Heart right ventricle (tissue), 16 donors: ENCODE data around the gene PBLD. TPM values are rescaled to one million over a fixed set of nuclear protein-coding genes. Genes with fewer than 3 reads are reported as not detected.

ENCODE experiments used
- ATAC-seq, 8 donors: fragments of 200-7000 bp; cut with Tn5 transposase; one replicate each; pipeline ENCODE4 v1.9.1; 2020; ENCODE audit warnings: mild to moderate bottlenecking in 8 of 8, moderate library complexity in 8 of 8, moderate number of reproducible peaks in 1 of 8
- DNase-seq, 2 donors: peaks; one replicate each; pipeline ENCODE4 v3.0.0-alpha.2; 2020
- H3K27ac ChIP-seq, 10 donors: fragments of 200-600 bp; sonication (generic) in 2 of 10; one replicate each; pipeline versions ENCODE4 v1.5.0 to v1.8.0; 2020 to 2022; ENCODE audit warnings: mild to moderate bottlenecking in 3 of 10
- H3K27me3 ChIP-seq, 7 donors: fragments of 200-600 bp; one replicate each; pipeline ENCODE4 v1.8.0; 2021 to 2022; ENCODE audit warnings: mild to moderate bottlenecking in 2 of 7
- H3K36me3 ChIP-seq, 9 donors: fragments of 200-600 bp; sonication (generic) in 1 of 9; one replicate each; pipeline versions ENCODE4 v1.5.0 to v1.8.0; 2020 to 2022; ENCODE audit warnings: mild to moderate bottlenecking in 2 of 9
- H3K4me1 ChIP-seq, 9 donors: fragments of 200-600 bp; sonication (generic) in 1 of 9; one replicate each; pipeline versions ENCODE4 v1.5.0 to v1.8.0; 2020 to 2022; ENCODE audit warnings: mild to moderate bottlenecking in 4 of 9
- H3K4me3 ChIP-seq, 10 donors: fragments of 200-600 bp; sonication (generic) in 2 of 10; one replicate each; pipeline versions ENCODE4 v1.5.0 to v1.8.0; 2020 to 2022; ENCODE audit warnings: mild to moderate bottlenecking in 7 of 10, moderate library complexity in 2 of 10
- H3K9me3 ChIP-seq, 11 donors: fragments of 200-600 bp in 10 of 11; sonication (generic) in 2 of 11; one replicate each; pipeline versions ENCODE4 v1.5.0 to v1.8.0; 2013 to 2022; ENCODE audit warnings: mild to moderate bottlenecking in 2 of 11, control low read depth in 1 of 11, moderate library complexity in 1 of 11
- CTCF ChIP-seq, 9 donors: fragments of 200-600 bp; sonication (generic) in 2 of 9; IDR thresholded peaks; one replicate each; pipeline versions ENCODE4 v1.5.0 to v1.8.0; 2021 to 2022; ENCODE audit warnings: antibody characterized with exemption in 9 of 9, mild to moderate bottlenecking in 5 of 9, moderate library complexity in 1 of 9
- WGBS, 2 donors: extraction: QIAGEN DNeasy Blood & Tissue Kit; methylation state at CpG; one replicate each; pipeline ENCODE4 v1.1.7; 2013; ENCODE audit warnings: inconsistent platforms in 1 of 2; 5-methylcytosine and 5-hydroxymethylcytosine counted together
- intact Hi-C, 10 donors: fragments of 100-400 bp; cut with DNase I; formaldehyde crosslinking; loops; one replicate each; pipeline versions ENCODE4 v1.11.1 to v1.14.2; 2022
- polyA plus RNA-seq, 2 donors: library from polyadenylated mRNA; stranded (reverse); fragments of 200-250 nt; gene quantifications; one replicate each; pipeline ENCODE4 v1.2.3, GENCODE V29; 2013
- total RNA-seq, 10 donors: library from RNA; stranded (reverse); fragmentation: NEBNext Ultra II Directional in 3 of 10; extraction: Animal tissue kit (Norgen Biotek cat#: 25700) in 3 of 10; gene quantifications; one replicate each; pipeline versions ENCODE4 v1.2.1 to v1.2.4, GENCODE V29; 2021 to 2023
- donor health status: Arrhythmogenic right ventricular cardiomyopathy.
- donor health status: ischemic (EF 13 %, LVEDD 7.1; RV severe dilation, severe dysfunction).
- donor health status: healthy with polysubstance abuse.
- donor health status: DM: no; HTN: yes; CAD: no.
- donor health status: DM: no; HTN: no; CAD: no.
- donor health status: ischemic (EF 25% LVEDD 6.9; RV normal size, moderate dysfunction).
- donor health status: ischemic (EF 25% LVEDD 5.7; RV mildly dilated, moderate dysfunction).
- donor health status: healthy.
- donor health status: DM: yes; HTN: yes; CAD: no.
- donor health status: Ischemic cardiomyopathy.
- donor health status: ischemic (EF 35%, LVEDD 5.7; RV mildly dilated, moderate dysfunction).
- donor health status: nonischemic (EF 11% LVEDD 7.7; RV severe dilation, severe dysfunction).
- donor health status: DM: yes; HTN: yes; CAD: no.
- donor health status: PGD.
- donor health status: ischemic (EF 29% LVEDD 5.4; RV normal size, mild dysfunction).
- donor health status: nonischemic (EF 23%, LVEDD 6.1; RV moderate dilation, normal function).

Gene PBLD
- total and polyA plus RNA-seq, 12 donors = 1.3 to 8.1 (median 5.5) TPM

- Histone ChIP-seq H3K4me1 (peaks cover 0 to 11% (median 0%) of the 10 kb centered on the region in 9 donors), H3K27me3 (no peaks in the 10 kb centered on the region), H3K9me3 (no peaks in the 10 kb centered on the region), H3K4me3 (no peak overlapping the region), H3K36me3 (no peaks in the 10 kb centered on the region), H3K27ac (no peak overlapping the region)
- peak in 1 of 9 donors; percentile 1 for TF ChIP-seq CTCF (IDR thresholded peaks at IDR 0.05)
- WGBS, 2 donors = 71 to 75% methylated on average over 2 of the region's 2 CpGs
- no peak for ATAC-seq
- DNase-seq = no peak
- intact Hi-C loops = loop anchor here in 8 of 10 donors (5.0 to 10.0 kb wide), 7 partner anchors 70 to 448 kb away; partner anchors contain the start of gene ATOH7 (in 1 of the 8)
These were observed 30.3 kb downstream of the PBLD start for GRCh38 chr10:68302503-68302823.

GRCh38 chr10:68301790-68302502 lies 30.8 kb downstream of the PBLD start:
- no peak overlapping the region for H3K4me3 ChIP-seq
- ATAC-seq (peak in 7 of 8 donors; percentile 52 to 78 (median 70)), DNase-seq (no peak)
- H3K9me3 ChIP-seq = no peaks in the 10 kb centered on the region
- no peaks in the 10 kb centered on the region for H3K36me3 ChIP-seq
- 46 to 53% methylated on average over 6 of the region's 6 CpGs for WGBS, 2 donors
- H3K27ac ChIP-seq = no peak overlapping the region
- peak in 8 of 9 donors; percentile 23 to 67 (median 58) for TF ChIP-seq CTCF (IDR thresholded peaks at IDR 0.05)
- intact Hi-C loops = loop anchor here in 9 of 10 donors (2.0 to 10.0 kb wide), 8 partner anchors 70 to 447 kb away; partner anchors contain the start of gene ATOH7 (in 1 of the 9)
- H3K4me1 ChIP-seq = peaks cover 0 to 11% (median 0%) of the 10 kb centered on the region in 9 donors
- no peaks in the 10 kb centered on the region for H3K27me3 ChIP-seq

- TF ChIP-seq CTCF (IDR thresholded peaks at IDR 0.05) = no peak
- intact Hi-C loops = loop anchor here in 9 of 10 donors (2.0 to 10.0 kb wide), 8 partner anchors 69 to 446 kb away; partner anchors contain the start of gene ATOH7 (in 1 of the 9)
- ATAC-seq (no peak), DNase-seq (no peak)
- no peaks in the 10 kb centered on the region for H3K36me3 ChIP-seq
- H3K4me1 ChIP-seq = peaks cover 0 to 11% (median 0%) of the 10 kb centered on the region in 9 donors
- H3K9me3 ChIP-seq = no peaks in the 10 kb centered on the region
- WGBS, 2 donors = 90 to 92% methylated on average over 3 of the region's 3 CpGs
- no peak overlapping the region for H3K4me3 ChIP-seq
- H3K27ac ChIP-seq = peak overlapping the region in 1 of 10 donors; percentile 26
- H3K27me3 ChIP-seq = no peaks in the 10 kb centered on the region
These were observed 31.4 kb downstream of the PBLD start for GRCh38 chr10:68301301-68301700.

GRCh38 chr10:68296843-68297663 lies 35.7 kb downstream of the PBLD start:
- WGBS, 2 donors = 79 to 81% methylated on average over 9 of the region's 9 CpGs
- Histone ChIP-seq H3K36me3 (peaks cover 0 to 6% (median 0%) of the 10 kb centered on the region in 9 donors), H3K4me1 (peaks cover 0 to 11% (median 0%) of the 10 kb centered on the region in 9 donors), H3K9me3 (no peaks in the 10 kb centered on the region), H3K27ac (no peak overlapping the region), H3K27me3 (no peaks in the 10 kb centered on the region), H3K4me3 (no peak overlapping the region)
- intact Hi-C loops = loop anchor here in 1 of 10 donors (2.0 kb wide), 1 partner anchor 84 kb away; no protein-coding TSS in a partner anchor
- no peak for ATAC-seq
- no peak for TF ChIP-seq CTCF (IDR thresholded peaks at IDR 0.05)
- no peak for DNase-seq
